NCI-H146 treated with DMSO at 0.1 percent for 48 hours (cell line): ENCODE results near the gene C11orf97.
"Not testable (repeated sequence)": the region's sequence is repeated elsewhere in the genome, so short reads cannot be mapped to it uniquely, and the experiment has no call there.

Source experiments
- DNase-seq: peaks from one replicate; lab custom pipeline; 2025; ENCODE audit not compliant: unreplicated experiment; lab: John Stamatoyannopoulos, UW

The C11orf97 gene

DNA sequence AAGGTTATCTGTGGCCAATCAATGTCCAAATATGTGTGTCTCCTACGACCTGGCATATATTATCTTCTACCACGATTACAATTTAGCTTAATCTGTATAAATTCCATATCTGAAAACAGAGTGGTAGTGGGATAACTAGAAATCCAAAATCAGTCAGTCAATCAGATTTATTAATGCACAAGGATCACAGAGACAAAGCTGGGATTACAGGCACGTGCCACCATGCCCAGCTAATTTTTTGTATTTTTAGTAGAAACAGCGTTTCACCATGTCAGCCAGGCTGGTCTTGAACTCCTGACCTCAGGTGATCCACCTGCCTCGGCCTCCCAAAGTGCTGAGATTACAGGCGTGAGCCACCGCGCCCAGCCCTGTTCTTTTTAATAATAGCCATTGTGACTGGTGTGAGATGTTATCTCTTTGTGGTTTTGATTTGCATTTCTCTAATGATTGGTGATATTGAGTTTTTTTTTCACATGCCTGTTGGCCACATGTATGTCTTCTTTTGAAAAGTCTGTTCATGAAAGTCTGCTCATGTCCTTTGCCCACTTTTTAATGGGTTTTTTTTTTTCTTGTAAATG lies 43.6 kb downstream of the C11orf97 start:
- not testable (repeated sequence) for DNase-seq

DNA sequence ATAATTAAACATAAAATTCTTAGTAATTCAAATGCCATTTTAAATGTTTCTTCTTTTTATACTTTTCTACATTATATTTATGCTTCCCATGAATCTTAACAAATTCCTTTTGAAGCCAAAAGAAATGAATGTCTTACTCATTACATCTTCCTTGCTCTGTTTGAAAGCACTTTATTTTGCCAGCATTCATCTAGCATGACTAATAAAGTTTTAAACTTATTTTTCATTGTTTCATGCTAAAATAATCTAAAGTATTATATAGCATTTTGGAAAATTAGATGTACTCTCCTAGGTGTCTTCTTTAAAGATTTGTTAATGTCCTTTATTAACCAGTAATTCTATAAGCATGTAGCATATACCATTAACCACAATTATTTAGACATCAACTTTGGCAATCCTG lies 45.2 kb downstream of the C11orf97 start:
- DNase-seq: no peak

DNA sequence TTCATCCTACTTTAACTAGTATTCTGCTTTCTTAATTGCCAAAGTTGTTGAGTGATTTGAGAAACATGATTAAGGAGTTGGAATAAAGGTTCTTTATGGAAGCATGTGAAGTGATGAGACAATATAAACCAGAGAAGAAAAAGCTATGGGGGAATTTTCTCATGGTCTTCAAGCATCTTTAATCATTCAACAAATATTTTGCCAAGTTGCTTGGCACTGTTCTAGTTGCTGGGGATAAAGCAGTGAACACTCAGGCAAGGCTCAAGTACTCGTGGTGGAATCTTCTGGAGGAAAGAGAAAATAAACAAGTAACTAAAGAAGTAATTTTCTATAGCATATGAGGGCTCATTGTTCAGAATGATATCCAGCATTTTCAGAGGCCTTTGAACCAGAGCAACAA lies 45.7 kb downstream of the C11orf97 start:
- no peak for DNase-seq

DNA sequence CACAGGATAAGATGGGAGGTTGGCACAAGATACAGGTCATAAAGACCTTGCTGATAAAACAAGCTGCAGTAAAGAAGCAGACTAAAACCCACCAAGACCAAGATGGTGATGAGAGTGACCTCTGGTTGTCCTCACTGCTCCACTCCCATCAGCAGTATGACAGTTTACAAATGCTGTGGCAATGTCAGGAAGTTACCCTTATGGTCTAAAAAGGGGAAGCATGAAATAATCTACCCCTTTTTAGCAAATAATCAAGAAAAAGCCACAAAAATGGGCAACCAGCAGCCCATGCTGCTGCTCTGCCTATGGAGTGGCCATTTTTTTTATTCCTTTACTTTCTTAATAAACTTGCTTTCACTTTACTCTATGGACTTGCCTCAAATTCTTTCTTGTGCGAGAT lies 46.2 kb downstream of the C11orf97 start:
- no peak for DNase-seq

DNA sequence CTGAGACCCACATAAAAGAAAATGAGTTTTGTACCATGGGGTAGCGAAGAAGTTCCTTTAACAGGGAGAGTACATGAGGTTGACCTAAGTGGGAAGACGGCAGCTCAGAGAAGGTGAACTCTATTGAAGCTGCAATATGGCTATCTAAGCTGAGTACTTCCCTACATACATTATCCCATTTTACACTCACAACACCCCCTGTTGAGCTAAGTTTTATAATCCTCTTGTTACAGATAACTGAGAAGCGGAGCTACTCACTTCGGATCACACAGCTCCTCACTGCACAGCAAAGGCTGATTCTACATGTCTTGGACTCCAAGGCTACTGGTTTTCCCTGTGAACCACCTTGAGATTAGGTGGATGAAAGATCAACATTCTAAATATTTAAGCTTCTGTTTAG lies 46.7 kb downstream of the C11orf97 start:
- DNase-seq: no peak

DNA sequence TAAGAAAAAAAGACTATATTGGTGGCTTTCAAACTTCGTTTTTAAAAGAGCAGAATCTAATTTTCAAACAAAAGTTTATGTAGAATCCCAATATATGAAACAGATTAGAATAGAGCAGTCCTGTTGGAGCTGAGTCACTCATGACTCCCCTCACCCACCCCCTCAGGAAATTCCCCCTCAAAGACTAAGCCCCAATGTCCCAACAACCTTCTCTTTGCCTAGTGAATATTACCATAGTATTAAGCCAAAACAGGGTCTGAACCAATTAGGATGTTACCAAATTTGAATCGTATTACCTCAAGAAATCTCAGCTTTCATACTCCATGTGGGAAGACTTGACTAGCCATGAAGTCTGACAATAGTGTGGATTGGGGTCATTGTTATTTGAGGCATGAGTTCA lies 47.1 kb downstream of the C11orf97 start:
- no peak for DNase-seq

DNA sequence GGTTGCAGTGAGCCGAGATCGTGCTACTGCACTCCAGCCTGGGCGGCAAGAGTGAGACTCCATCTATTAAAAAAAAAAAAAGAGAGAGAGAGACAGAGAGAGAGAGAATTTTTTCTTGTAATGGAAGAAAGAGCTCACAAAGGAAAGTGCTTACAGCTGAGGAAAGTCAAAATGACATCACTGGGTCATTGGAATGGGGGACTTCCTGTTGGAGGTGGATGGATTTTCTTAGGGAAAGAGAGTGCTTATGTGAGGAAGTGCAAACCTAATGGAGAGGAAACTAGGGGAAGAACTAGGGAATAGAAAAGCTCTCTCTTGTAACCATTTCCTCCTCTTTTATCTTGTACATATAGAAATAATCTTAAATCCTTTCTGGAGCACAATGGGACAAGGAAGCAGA lies 48.6 kb downstream of the C11orf97 start:
- DNase-seq: no peak

DNA sequence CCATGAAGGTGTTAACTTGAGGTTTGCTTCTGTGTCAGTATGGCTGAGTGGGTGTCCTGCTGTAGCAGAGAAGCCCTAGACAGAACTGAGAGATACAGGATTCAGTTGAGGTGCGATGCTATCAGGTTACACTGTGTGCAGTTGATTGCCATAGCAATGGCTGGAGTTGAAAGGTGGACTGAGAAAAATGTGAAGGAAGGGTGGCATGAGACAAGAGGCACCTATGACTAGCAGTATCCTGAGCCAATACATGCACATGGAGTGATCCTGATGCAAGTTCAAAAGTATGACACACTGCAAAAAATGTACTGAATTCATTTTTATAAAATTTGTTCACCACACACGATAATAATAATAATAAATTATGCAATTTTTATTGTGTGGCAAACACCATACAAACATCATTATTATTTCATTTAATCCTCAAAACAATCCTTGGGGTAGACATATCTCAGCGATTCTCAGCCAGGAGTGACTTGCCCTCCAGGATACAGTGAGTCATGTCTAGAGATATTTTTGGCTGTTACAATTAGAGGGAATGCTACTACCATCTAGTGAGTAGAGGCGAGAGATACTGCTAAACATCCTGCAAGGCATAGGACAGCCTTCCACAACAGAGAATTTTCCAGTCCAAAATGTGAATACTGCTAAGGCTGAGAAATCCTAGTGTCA lies 51.1 kb downstream of the C11orf97 start:
- DNase-seq: no peak

DNA sequence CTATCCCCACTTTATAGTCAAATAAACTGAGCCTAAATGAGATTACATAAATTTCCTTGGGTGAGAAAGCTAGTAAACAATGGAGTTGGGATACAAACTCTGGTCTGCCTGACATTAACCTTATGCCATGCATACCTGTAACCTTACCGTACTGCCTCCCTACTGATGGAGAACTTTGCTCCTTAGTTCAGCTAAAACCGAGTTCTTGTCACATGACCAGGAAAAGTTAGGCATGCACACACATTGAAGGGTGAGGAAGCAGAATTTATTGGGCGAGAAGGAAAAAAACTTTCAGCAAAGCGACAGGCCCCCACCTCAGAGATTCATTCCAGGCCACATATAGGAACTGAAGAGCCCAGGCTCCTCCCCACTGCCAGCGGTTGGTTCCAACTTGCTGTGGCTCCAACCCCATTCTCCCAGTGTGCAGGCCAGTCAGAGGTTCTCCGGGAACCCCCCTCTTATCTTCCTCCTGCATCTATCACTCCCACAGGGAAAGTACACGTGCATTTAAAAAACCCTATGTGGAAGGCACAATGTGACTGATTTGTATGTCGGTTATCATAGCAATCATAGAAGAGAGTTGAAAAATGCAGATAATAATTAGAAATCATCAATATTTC lies 51.7 kb downstream of the C11orf97 start:
- DNase-seq: no peak

DNA sequence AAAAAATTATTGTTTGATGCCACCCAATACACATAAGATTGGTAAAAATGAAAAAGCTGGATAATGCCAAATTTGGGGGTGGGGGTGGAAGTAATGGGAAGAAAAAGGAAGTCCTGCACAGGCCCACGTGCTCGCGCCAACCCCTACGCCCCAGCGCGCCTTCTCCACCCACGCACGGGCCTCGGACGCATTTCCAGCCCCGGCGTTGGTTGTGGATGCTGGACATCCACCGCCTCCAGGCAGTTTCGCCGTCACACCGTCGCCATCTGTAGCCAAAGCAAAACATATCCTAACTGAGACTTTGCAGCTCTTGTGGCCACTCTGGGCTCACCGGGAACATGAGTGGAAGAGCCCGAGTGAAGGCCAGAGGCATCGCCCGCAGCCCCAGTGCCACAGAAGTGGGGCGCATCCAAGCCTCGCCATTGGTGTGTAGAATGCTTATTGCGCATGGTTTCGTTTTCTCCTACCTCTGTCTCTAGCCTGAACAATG lies 55.0 kb downstream of the C11orf97 start, which contains the start of gene PIWIL4:
TSS of gene PIWIL4 (plus strand) at position 188 of the 490 bp plus-strand sequence. CDS start at position 339, 151 bp downstream.
- no peak for DNase-seq

DNA sequence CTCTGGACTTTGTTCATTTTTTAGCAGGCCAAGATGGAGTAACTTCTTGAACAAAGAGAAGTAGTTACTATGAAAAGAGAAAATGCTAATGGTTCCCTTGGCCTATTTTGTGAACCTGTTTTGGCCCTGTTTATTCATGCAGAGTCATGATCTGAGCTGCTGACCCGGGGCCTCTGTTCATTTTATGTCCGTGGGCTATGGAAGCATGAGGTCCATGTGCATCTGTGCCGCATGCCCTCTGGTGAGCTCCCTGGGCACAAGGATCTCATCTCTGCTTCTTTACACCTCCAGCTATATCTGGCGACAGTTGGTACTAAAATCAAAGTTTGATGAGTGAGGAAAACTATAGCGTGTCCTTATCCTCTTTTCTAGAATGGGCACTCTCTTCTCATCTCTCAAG lies 55.9 kb downstream of the C11orf97 start:
- no peak for DNase-seq

DNA sequence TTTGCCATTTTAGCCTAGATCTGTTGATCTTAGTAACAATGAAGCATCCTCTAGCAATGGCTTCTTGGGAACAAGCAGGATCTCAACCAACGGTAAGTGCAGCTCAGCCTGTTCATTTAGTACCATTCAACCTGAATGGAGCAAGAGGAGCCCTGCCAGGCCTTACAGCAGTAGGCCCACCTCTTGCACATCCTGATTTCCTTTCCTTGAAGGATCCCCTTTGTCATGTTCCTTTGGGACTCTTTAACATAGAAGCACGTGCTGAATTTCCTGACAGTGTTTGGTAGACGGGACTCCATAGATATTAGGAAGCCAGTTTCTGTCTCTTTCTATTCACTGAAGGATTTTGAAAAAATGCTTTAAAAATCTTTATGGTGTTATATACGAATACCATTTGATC lies 56.5 kb downstream of the C11orf97 start:
- no peak for DNase-seq

DNA sequence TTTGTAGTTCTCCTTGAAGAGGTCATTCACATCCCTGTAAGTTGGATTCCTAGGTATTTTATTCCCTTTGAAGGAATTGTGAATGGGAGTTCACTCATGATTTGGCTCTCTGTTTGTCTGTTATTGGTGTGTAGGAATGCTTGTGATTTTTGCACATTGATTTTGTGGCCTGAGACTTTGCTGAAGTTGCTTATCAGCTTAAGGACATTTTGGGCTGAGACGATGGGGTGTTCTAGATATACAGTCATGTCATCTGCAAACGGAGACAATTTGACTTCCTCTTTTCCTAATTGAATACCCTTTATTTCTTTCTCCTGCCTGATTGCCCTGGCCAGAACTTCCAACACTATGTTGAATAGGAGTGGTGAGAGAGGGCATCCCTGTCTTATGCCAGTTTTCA lies 60.7 kb downstream of the C11orf97 start:
- not testable (repeated sequence) for DNase-seq

DNA sequence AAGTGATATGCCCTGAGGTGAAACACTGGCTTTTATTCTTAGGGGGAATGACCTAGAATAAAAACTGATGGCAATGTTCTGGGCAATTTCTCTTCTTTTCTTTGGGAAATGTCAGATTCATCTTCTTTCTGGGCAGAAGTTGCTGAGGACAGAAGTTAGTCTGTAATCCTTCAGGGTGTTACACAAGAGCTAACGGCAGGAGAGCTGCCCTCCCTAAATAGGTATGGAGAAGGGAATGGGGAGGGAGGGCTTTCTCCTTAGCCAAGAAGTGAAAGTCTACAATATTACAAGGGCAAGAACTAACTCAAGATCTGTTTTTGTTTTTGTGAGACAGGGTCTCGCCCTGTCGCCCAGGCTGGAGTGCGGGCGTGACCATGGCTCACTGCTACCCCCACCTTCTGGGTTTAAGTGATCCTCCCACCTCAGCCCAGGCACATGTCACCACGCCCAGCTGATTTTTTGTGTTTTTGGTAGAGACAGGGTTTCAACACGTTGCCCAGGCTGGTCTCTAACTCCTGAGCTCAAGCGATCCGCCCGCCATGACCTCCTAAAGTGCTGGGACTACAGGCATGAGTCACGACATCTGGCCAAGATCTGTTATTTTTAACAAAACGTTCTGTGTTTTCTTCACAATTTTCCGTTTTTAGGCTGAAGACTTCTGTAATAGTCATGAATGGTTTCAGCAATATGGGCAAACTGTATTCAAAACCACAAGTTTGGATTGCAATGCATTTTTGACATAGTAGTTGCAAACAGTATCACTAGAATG lies 62.1 kb downstream of the C11orf97 start:
- DNase-seq: no peak

DNA sequence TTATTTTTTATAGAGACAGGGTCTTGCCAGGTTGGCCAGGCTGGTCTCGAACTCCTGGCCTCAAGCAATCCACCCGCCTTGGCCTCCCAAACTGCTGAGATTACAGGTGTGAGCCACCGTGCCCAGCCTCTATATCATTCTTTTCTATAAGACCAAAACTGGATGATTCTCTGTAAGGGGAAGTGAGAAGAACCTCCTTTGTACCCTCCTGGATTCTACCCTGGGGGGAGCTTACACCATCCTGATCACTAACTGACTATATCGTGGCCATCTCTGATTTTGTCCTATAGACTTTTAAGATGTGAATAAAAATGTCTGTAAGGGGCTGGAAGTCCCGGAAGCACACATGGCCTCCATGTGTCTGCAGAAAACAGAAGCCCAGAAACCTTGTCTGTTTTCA lies 64.0 kb downstream of the C11orf97 start:
- DNase-seq: no peak

DNA sequence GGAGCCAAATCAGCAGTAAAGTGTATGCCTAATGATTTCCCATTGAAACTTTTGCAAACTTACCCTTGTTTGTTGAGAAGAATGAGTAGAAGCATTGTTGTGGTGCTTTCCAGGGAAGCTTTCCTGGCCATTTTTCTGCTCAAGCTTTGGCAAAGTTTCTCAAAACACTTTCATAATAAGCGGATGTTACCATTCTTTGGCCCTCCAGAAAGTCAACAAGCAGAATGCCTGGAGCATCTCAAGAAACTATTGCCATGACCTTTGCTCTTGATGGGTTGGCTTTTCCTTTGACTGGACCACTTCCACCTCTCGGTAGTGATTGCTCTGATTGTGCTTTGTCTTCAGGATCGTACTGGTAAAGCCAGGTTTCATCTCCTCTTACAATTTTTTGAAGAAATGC lies 65.6 kb downstream of the C11orf97 start:
- DNase-seq: no peak
